GM12878 (cell line): Measurements from ENCODE around the gene N4BP3. TPM values are rescaled to one million over a fixed set of nuclear protein-coding genes. Genes with fewer than 3 reads are reported as not detected.

Experiments
- BHLHE40 ChIP-seq, 2 experiments: fragments of 450-650 bp in 1 of 2; IDR thresholded peaks; 2 replicates each; pipeline ENCODE4 v1.6.1; 2011 to 2017; ENCODE audit warnings: low read depth in 2 of 2, borderline replicate concordance in 1 of 2, improper control_type of control experiment in 1 of 2, low read length in 1 of 2, mild to moderate bottlenecking in 1 of 2
- FOS ChIP-seq: IDR thresholded peaks from 3 replicates; pipeline ENCODE4 v1.6.1; 2011; ENCODE audit warnings: borderline replicate concordance; ENCODE audit not compliant: insufficient read length; ENCODE audit errors: extremely low read depth
- GATAD2B ChIP-seq: fragments of 450-650 bp; conservative IDR thresholded peaks from 2 replicates; pipeline ENCODE4 v1.6.1; 2017; ENCODE audit warnings: low read depth, mild to moderate bottlenecking, moderate library complexity
- JUND ChIP-seq: IDR thresholded peaks from 2 replicates; pipeline ENCODE4 v1.6.1; 2012; ENCODE audit warnings: low read depth, mild to moderate bottlenecking, low read length, improper control_type of control experiment, moderate library complexity
- KLF5 ChIP-seq: fragments of 450-650 bp; IDR thresholded peaks from 2 replicates; pipeline ENCODE4 v1.6.1; 2014; ENCODE audit warnings: mild to moderate bottlenecking; ENCODE audit not compliant: partially characterized antibody
- NFXL1 ChIP-seq: fragments of 450-650 bp; IDR thresholded peaks from 2 replicates; pipeline ENCODE4 v1.6.1; 2017; ENCODE audit warnings: antibody characterized with exemption, mild to moderate bottlenecking, borderline replicate concordance
- NR2C2 ChIP-seq: IDR thresholded peaks from 2 replicates; pipeline ENCODE4 v1.6.1; 2011; ENCODE audit warnings: borderline replicate concordance, low read depth; ENCODE audit not compliant: control insufficient read depth, insufficient read length
- NR2F1 ChIP-seq: fragments of 450-650 bp; conservative IDR thresholded peaks from 2 replicates; pipeline ENCODE4 v1.6.1; 2017; ENCODE audit warnings: mild to moderate bottlenecking
- POLR2AphosphoS2 ChIP-seq: IDR thresholded peaks from 2 replicates; pipeline ENCODE4 v1.6.1; 2011; ENCODE audit warnings: low read depth, mild to moderate bottlenecking, low read length, improper control_type of control experiment, moderate library complexity
- SPI1 ChIP-seq: IDR thresholded peaks from 2 replicates; pipeline ENCODE4 v1.6.1; 2011; ENCODE audit warnings: low read depth, mild to moderate bottlenecking, low read length, moderate library complexity, borderline replicate concordance; ENCODE audit not compliant: insufficient read depth
- SUZ12 ChIP-seq: fragments of 200-600 bp; sonication (generic); IDR thresholded peaks from one replicate; pipeline ENCODE4 v1.6.1; 2018; ENCODE audit warnings: antibody characterized with exemption, mild to moderate bottlenecking; ENCODE audit not compliant: unreplicated experiment
- YBX1 ChIP-seq: fragments of 450-650 bp; IDR thresholded peaks from 2 replicates; pipeline ENCODE4 v1.6.1; 2016; ENCODE audit warnings: antibody characterized with exemption
- YY1 ChIP-seq: IDR thresholded peaks from 2 replicates; pipeline ENCODE4 v1.6.1; 2011; ENCODE audit warnings: low read depth, mild to moderate bottlenecking, low read length
- ZNF622 ChIP-seq: fragments of 450-650 bp; IDR thresholded peaks from 2 replicates; pipeline ENCODE4 v1.6.1; 2017; ENCODE audit warnings: mild to moderate bottlenecking, inconsistent platforms
- polyA plus RNA-seq, 11 experiments: library from polyadenylated mRNA; depleted of rRNA in 4 of 11; unstranded in 6 of 11; stranded (reverse) in 5 of 11; fragments of >200 nt; fragmentation: Nextera tagmentation in 4 of 11; fragmentation: Illumina TruSeq in 1 of 11; extraction: Ambion mirVana in 4 of 11; extraction: Trizol in 1 of 11; gene quantifications; 1 replicate in 1 of 11; 2 replicates in 10 of 11; pipeline versions ENCODE4 v1.2.1 to v1.2.3, GENCODE V29; 2011 to 2016; ENCODE audit warnings: inconsistent platforms in 2 of 11, missing spikeins in 2 of 11, low read depth in 1 of 11
- total RNA-seq, 4 experiments: library from RNA; depleted of rRNA in 3 of 4; stranded (reverse); fragments of >200 nt in 3 of 4; fragmentation: Illumina TruSeq in 1 of 4; extraction: Trizol in 1 of 4; gene quantifications; 2 replicates each; pipeline versions ENCODE4 v1.2.1 to v1.2.3, GENCODE V29; 2013 to 2021
- TF ChIP-seq, protein P1 (sequence below): IDR thresholded peaks from 2 replicates; pipeline ENCODE4 v1.6.1; 2012; ENCODE audit warnings: low read depth, low read length, improper control_type of control experiment
- TF ChIP-seq, protein P2 (sequence below): fragments of 450-650 bp; IDR thresholded peaks from 2 replicates; pipeline ENCODE4 v1.6.1; 2017; ENCODE audit warnings: antibody characterized with exemption, mild to moderate bottlenecking, moderate library complexity
- TF ChIP-seq, protein P3 (sequence below): fragments of 450-650 bp; IDR thresholded peaks from 2 replicates; pipeline ENCODE4 v1.6.1; 2017; ENCODE audit warnings: mild to moderate bottlenecking
- TF ChIP-seq, protein P4 (sequence below): fragments of 450-650 bp; IDR thresholded peaks from 2 replicates; pipeline ENCODE4 v1.6.1; 2016; ENCODE audit warnings: mild to moderate bottlenecking, moderate library complexity, borderline replicate concordance

Gene N4BP3
- total and polyA plus RNA-seq, 10 of the 15 experiments (the other 5 are each of a cell fraction or from before 2014, with no cell fraction given): 0.06 to 13.0 (median 4.3) TPM

DNA sequence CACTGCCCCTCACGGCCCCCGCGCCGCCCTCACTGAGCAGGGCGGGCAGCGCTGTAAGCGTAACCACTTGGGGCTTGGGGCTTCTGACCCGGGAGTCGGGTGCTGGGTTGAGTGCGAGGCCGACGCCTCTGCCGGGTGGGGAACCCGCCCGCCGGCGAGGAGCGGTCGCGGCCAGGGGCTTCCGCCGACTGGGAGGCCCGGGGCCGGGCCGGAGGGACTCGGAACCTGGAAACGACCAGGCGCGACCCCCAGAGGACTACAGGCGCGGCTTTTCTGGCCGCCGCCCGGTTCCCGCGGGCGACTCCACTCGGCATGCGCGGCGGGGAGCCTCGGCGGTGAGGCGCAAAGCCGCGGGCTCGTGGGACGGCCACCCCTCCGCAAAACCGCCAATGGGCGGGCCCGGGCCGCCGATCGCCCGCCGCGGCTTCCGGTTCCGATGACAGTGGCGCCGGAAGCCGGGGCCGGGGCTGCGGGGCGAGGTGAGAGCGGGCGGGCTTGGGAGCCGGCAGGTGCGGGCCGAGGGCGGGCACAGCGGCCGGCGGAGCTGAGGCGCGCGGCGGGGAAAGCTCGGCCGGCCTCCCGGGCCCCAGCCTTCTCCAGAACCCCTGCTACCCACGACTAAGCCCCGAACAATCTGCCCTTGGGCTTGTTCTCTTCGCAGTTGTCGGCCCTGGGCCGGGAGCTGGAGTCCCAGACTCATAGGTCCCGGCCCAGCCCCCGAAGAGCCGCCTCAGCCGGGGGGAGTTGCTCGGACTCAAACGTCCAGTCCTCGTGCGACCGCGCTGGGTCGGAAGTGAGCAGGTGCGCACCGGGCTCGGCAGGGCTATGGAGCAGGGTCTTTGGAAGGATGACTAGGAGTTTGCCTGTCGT is 17.5 kb downstream of the N4BP3 start, which contains the start of gene RMND5B (continued):
- TF ChIP-seq, protein P1, sequence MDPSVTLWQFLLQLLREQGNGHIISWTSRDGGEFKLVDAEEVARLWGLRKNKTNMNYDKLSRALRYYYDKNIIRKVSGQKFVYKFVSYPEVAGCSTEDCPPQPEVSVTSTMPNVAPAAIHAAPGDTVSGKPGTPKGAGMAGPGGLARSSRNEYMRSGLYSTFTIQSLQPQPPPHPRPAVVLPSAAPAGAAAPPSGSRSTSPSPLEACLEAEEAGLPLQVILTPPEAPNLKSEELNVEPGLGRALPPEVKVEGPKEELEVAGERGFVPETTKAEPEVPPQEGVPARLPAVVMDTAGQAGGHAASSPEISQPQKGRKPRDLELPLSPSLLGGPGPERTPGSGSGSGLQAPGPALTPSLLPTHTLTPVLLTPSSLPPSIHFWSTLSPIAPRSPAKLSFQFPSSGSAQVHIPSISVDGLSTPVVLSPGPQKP: peak; percentile 32; the same call in 1 of the 2 replicates
- no peak for TF ChIP-seq NFXL1
- TF ChIP-seq JUND: peak; percentile 98
- TF ChIP-seq, protein P2, sequence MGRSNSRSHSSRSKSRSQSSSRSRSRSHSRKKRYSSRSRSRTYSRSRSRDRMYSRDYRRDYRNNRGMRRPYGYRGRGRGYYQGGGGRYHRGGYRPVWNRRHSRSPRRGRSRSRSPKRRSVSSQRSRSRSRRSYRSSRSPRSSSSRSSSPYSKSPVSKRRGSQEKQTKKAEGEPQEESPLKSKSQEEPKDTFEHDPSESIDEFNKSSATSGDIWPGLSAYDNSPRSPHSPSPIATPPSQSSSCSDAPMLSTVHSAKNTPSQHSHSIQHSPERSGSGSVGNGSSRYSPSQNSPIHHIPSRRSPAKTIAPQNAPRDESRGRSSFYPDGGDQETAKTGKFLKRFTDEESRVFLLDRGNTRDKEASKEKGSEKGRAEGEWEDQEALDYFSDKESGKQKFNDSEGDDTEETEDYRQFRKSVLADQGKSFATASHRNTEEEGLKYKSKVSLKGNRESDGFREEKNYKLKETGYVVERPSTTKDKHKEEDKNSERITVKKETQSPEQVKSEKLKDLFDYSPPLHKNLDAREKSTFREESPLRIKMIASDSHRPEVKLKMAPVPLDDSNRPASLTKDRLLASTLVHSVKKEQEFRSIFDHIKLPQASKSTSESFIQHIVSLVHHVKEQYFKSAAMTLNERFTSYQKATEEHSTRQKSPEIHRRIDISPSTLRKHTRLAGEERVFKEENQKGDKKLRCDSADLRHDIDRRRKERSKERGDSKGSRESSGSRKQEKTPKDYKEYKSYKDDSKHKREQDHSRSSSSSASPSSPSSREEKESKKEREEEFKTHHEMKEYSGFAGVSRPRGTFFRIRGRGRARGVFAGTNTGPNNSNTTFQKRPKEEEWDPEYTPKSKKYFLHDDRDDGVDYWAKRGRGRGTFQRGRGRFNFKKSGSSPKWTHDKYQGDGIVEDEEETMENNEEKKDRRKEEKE: peak; percentile 89
- peak; percentile 98 for TF ChIP-seq KLF5
- 0 out of 2 replicates have a peak, but pooled peaks have one; percentile 50 for TF ChIP-seq POLR2AphosphoS2
- TF ChIP-seq YY1: 0 out of 2 replicates have a peak, but pooled peaks have one; percentile 10
- TF ChIP-seq, protein P3, sequence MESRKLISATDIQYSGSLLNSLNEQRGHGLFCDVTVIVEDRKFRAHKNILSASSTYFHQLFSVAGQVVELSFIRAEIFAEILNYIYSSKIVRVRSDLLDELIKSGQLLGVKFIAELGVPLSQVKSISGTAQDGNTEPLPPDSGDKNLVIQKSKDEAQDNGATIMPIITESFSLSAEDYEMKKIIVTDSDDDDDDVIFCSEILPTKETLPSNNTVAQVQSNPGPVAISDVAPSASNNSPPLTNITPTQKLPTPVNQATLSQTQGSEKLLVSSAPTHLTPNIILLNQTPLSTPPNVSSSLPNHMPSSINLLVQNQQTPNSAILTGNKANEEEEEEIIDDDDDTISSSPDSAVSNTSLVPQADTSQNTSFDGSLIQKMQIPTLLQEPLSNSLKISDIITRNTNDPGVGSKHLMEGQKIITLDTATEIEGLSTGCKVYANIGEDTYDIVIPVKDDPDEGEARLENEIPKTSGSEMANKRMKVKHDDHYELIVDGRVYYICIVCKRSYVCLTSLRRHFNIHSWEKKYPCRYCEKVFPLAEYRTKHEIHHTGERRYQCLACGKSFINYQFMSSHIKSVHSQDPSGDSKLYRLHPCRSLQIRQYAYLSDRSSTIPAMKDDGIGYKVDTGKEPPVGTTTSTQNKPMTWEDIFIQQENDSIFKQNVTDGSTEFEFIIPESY: no peak
- TF ChIP-seq NR2C2: no peak
- peak; percentile 97 for TF ChIP-seq GATAD2B
- no peak for TF ChIP-seq ZNF622
- peak; percentile 78 for TF ChIP-seq NR2F1
- peak; percentile 94 to 96 for TF ChIP-seq BHLHE40 (IDR thresholded peaks at IDR 0.05; ENCODE audit: borderline replicate concordance in 1 of 2, low read depth in 2 of 2, low read length in 1 of 2)
- TF ChIP-seq SUZ12: no peak
- TF ChIP-seq SPI1: no peak
- TF ChIP-seq, protein P4, sequence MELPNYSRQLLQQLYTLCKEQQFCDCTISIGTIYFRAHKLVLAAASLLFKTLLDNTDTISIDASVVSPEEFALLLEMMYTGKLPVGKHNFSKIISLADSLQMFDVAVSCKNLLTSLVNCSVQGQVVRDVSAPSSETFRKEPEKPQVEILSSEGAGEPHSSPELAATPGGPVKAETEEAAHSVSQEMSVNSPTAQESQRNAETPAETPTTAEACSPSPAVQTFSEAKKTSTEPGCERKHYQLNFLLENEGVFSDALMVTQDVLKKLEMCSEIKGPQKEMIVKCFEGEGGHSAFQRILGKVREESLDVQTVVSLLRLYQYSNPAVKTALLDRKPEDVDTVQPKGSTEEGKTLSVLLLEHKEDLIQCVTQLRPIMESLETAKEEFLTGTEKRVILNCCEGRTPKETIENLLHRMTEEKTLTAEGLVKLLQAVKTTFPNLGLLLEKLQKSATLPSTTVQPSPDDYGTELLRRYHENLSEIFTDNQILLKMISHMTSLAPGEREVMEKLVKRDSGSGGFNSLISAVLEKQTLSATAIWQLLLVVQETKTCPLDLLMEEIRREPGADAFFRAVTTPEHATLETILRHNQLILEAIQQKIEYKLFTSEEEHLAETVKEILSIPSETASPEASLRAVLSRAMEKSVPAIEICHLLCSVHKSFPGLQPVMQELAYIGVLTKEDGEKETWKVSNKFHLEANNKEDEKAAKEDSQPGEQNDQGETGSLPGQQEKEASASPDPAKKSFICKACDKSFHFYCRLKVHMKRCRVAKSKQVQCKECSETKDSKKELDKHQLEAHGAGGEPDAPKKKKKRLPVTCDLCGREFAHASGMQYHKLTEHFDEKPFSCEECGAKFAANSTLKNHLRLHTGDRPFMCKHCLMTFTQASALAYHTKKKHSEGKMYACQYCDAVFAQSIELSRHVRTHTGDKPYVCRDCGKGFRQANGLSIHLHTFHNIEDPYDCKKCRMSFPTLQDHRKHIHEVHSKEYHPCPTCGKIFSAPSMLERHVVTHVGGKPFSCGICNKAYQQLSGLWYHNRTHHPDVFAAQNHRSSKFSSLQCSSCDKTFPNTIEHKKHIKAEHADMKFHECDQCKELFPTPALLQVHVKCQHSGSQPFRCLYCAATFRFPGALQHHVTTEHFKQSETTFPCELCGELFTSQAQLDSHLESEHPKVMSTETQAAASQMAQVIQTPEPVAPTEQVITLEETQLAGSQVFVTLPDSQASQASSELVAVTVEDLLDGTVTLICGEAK: no peak
- TF ChIP-seq YBX1: no peak
- no peak for TF ChIP-seq FOS
